Mononuclear cell (primary cell): ENCODE measurements around the gene SEMA4B. TPM values are rescaled to one million over a fixed set of nuclear protein-coding genes. Genes with fewer than 3 reads are reported as not detected.
"Not testable (repeated sequence)": the region's sequence is repeated elsewhere in the genome, so short reads cannot be mapped to it uniquely, and the experiment has no call there.

Source experiments
- H3K27me3 ChIP-seq: 2 replicates; pipeline ENCODE4 v1.6.0; 2011; ENCODE audit warnings: low read length, control low read depth; ENCODE audit not compliant: insufficient read depth
- H3K4me1 ChIP-seq: 2 replicates; pipeline ENCODE4 v1.5.1; 2011; ENCODE audit warnings: mild to moderate bottlenecking, low read length, control low read depth; ENCODE audit not compliant: insufficient read depth
- H3K4me3 ChIP-seq: 2 replicates; pipeline ENCODE4 v1.5.1; 2011; ENCODE audit warnings: mild to moderate bottlenecking, low read length, moderate library complexity
- H3K9me3 ChIP-seq: 2 replicates; pipeline ENCODE4 v1.5.1; 2011; ENCODE audit warnings: low read depth, mild to moderate bottlenecking, control low read depth, low read length
- total RNA-seq: library from RNA; depleted of rRNA; stranded (reverse); fragments of >200 nt; gene quantifications from one replicate; pipeline ENCODE4 v1.2.3, GENCODE V29; 2012

SEMA4B gene
- total RNA-seq, 1 donor: 7.9 TPM

- H3K9me3 ChIP-seq: no peaks in the 10 kb centered on the region
- no peak overlapping the region for H3K4me3 ChIP-seq
- no peaks in the 10 kb centered on the region for H3K27me3 ChIP-seq
Measured at GRCh38 chr15:90240856-90241255, 39.7 kb downstream of the SEMA4B start.

DNA sequence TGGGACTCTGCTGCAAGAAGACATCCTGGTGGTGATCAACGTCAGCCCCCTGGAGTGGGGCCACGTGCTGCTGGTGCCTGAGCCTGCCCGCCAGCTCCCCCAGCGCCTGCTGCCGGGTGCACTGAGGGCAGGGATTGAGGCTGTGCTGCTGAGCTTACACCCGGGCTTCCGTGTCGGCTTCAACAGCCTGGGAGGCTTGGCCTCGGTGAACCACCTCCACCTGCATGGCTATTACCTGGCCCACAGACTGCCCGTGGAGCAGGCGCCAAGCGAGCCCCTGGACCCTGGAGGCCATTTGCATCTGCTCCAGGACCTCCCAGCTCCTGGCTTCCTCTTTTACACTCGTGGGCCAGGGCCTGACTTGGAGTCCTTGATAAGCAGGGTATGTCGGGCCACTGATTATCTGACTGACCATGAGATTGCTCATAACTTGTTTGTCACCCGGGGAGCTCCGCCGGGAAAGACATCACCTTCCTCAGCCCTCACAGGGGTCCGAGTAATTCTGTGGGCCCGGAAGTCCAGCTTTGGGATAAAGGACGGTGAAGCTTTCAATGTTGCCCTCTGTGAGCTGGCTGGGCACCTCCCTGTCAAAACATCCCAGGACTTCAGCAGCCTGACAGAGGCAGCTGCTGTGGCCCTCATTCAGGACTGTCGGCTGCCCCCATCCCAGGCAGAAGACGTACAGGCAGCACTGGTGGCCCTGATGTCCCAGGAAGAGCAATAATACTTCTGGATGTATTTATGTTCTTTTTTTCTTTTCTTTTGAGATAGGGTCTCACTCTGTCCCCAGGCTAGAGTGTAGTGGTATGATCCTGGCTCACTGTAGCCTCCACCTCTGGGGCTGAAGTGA is 40.4 kb downstream of the SEMA4B start:
- Histone ChIP-seq H3K27me3 (no peaks in the 10 kb centered on the region), H3K4me1 (no peaks in the 10 kb centered on the region), H3K9me3 (no peaks in the 10 kb centered on the region), H3K4me3 (no peak overlapping the region)

More at GRCh38 chr15:90240856-90241255, 39.7 kb downstream of the SEMA4B start:
- no peaks in the 10 kb centered on the region for H3K4me1 ChIP-seq

DNA sequence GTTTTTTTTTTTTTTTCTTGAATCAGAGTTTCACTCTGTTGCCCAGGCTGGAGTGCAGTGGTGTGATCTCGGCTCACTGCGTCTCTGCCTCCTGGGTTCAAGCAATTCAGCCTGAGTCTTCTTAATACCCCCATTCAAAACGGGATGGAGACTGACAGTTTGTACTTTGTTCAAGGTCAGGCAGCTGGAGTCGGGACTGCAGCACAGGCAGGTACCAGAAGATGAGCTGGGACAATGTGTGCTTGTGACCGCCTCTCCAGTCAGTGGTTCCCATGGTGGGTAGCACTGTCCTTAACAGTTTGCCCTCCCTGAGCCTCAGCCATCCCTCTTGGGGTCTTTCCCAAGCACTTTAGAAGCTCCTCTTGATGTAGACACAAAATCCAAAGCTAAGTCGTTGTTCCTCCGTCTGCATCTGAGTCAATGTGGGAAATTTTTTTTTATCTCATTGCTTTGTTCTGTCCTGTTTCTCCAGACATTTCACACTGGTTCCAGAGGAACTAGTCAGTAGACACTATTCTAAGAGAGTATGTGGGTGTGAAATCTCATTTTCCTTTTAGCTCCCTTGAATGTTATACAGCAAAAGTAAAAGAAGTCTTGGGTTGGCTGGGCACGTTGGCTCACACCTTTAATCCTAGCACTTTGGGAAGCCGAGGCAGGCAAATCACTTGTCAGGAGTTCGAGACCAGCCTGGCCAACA is 43.0 kb downstream of the SEMA4B start:
- H3K9me3 ChIP-seq: no peaks in the 10 kb centered on the region
- no peak overlapping the region for H3K4me3 ChIP-seq
- no peaks in the 10 kb centered on the region for H3K27me3 ChIP-seq
- peaks cover 3% of the 10 kb centered on the region for H3K4me1 ChIP-seq

GRCh38 chr15:90248789-90249202 is 47.7 kb downstream of the SEMA4B start:
- H3K4me3 ChIP-seq: no peak overlapping the region
- peaks cover 14% of the 10 kb centered on the region for H3K4me1 ChIP-seq

DNA sequence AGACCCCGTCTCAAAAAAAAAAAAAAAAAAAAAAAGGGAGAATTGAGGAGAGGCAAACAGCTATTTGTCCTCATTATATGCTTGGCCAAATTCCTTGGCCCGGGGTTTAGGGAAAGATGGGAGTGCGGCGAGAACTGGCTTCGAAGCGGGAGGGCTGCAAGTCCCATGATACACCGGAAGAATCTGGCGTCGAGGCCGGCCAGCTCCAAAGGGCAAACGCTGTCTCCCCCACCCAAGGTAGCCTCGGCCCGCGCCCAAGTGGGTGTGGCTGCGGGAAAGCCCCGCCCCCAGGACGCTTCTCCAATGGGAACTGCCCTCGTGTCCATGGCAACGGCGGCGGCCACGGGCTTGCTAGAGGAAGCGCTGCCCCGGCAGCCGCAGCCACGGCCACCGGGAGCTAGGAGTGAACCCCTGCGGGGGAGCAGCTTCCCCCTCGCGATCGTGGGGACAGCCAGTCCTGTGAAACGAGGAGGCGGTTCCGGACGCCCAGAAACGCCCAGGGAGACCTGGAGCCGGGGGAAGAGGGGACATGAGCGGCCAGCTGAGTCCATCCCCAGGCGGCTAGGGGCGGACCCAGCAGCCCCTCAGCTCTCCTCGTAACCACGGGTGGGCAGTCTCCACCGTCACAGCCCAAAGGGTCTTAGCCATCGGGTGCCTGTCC is 48.2 kb downstream of the SEMA4B start, which contains the start of gene TTLL13:
Gene TTLL13, plus strand, starts transcription at position 354 of the 661 bp plus-strand sequence. CDS start 1,075 bp downstream, outside the sequence.
- Histone ChIP-seq H3K27me3 (no peaks in the 10 kb centered on the region), H3K9me3 (no peaks in the 10 kb centered on the region), H3K4me3 (peak within 1 kb of the TSS; percentile 15), H3K4me1 (peaks cover 14% of the 10 kb centered on the region)

More at GRCh38 chr15:90248789-90249202, 47.7 kb downstream of the SEMA4B start:
- H3K9me3 ChIP-seq: no peaks in the 10 kb centered on the region
- H3K27me3 ChIP-seq: no peaks in the 10 kb centered on the region

DNA sequence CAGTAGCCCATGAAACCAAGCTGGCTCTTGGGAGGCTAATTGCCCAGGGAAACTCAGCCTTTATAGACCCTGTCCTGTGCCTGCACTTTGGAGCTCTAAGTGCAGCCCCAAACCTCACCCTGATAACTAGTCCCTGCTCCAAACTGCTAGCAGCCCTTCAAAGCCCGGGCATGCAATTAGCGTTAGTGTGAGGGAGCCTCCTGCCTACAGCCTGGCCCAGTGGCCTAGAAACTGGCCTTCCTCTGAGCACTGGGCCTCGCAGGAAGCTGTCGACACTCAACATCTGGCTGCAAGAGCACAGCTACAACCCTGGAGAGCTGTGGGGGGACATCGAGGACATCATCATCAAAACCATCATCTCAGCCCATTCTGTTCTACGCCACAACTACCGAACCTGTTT is 56.6 kb downstream of the SEMA4B start:
- H3K4me1 ChIP-seq: no peaks in the 10 kb centered on the region
- H3K27me3 ChIP-seq: no peaks in the 10 kb centered on the region
- no peaks in the 10 kb centered on the region for H3K9me3 ChIP-seq
- H3K4me3 ChIP-seq: no peak overlapping the region

- Histone ChIP-seq H3K4me1 (peaks cover 5% of the 10 kb centered on the region), H3K4me3 (no peak overlapping the region), H3K27me3 (no peaks in the 10 kb centered on the region), H3K9me3 (no peaks in the 10 kb centered on the region)
Measured at GRCh38 chr15:90259524-90259923, 58.4 kb downstream of the SEMA4B start.

- peaks cover 12% of the 10 kb centered on the region for H3K4me1 ChIP-seq
Measured at GRCh38 chr15:90260731-90261130, 59.6 kb downstream of the SEMA4B start.

DNA sequence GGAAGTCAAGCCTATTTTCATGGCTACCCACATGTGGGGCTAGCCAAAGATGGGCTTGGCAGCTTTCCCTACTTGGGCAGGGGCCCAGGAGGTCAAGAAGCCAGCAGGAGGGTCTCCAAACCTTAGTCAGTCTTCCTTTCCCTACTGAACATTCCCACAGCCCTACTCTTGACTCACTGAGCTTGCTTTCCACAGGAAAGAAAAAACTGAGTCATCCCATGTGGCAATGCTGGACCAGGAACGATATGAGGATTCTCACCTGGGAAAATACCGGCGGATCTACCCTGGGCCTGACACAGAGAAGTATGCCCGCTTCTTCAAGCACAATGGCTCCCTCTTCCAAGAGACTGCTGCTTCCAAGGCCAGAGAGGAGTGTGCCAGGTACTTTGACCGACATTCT is 60.7 kb downstream of the SEMA4B start:
- no peak overlapping the region for H3K4me3 ChIP-seq
- H3K9me3 ChIP-seq: no peaks in the 10 kb centered on the region
- no peaks in the 10 kb centered on the region for H3K27me3 ChIP-seq
- peaks cover 20% of the 10 kb centered on the region for H3K4me1 ChIP-seq

More at GRCh38 chr15:90260731-90261130, 59.6 kb downstream of the SEMA4B start:
- H3K4me3 ChIP-seq, H3K9me3 ChIP-seq, H3K27me3 ChIP-seq: not testable (repeated sequence)

- peaks cover 26% of the 10 kb centered on the region for H3K4me1 ChIP-seq
- no peaks in the 10 kb centered on the region for H3K9me3 ChIP-seq
- no peaks in the 10 kb centered on the region for H3K27me3 ChIP-seq
- no peak overlapping the region for H3K4me3 ChIP-seq
Measured at GRCh38 chr15:90262426-90262825, 61.3 kb downstream of the SEMA4B start.

DNA sequence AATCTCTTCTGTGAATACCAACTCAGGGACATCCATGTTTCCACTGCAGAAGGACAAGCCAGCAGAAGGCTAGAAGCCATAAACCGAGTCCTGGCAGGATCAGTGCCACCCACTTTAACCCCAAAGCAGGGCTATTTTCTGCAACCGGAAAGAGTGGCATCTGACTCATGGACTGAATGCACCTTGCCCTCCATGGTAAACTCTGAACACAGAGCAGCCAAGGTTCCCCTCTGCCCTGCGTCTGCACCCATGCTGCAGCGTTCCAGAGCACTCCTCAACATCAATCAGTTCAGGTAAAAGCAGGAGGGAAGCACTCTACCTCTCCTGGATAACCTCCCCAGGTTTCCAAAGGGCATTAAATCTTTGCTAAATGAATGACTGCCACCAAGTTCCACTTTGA is 63.5 kb downstream of the SEMA4B start:
- H3K27me3 ChIP-seq: no peaks in the 10 kb centered on the region
- H3K4me1 ChIP-seq: peaks cover 42% of the 10 kb centered on the region
- H3K4me3 ChIP-seq: peak overlapping the region; percentile 71
- no peaks in the 10 kb centered on the region for H3K9me3 ChIP-seq

- Histone ChIP-seq H3K4me3 (peak within 1 kb of the TSS; percentile 71), H3K9me3 (no peaks in the 10 kb centered on the region), H3K4me1 (peaks cover 42% of the 10 kb centered on the region), H3K27me3 (no peaks in the 10 kb centered on the region)
Measured at GRCh38 chr15:90265271-90266060, 64.3 kb downstream of the SEMA4B start, which contains the start of gene NGRN. Gene NGRN, plus strand, starts transcription at chr15:90265672. Its CDS starts 41 bp downstream, at chr15:90265713.

GRCh38 chr15:90266061-90266431 is 64.9 kb downstream of the SEMA4B start:
- H3K27me3 ChIP-seq: no peaks in the 10 kb centered on the region
- peaks cover 42% of the 10 kb centered on the region for H3K4me1 ChIP-seq
- H3K4me3 ChIP-seq: peak overlapping the region; percentile 71
- no peaks in the 10 kb centered on the region for H3K9me3 ChIP-seq

DNA sequence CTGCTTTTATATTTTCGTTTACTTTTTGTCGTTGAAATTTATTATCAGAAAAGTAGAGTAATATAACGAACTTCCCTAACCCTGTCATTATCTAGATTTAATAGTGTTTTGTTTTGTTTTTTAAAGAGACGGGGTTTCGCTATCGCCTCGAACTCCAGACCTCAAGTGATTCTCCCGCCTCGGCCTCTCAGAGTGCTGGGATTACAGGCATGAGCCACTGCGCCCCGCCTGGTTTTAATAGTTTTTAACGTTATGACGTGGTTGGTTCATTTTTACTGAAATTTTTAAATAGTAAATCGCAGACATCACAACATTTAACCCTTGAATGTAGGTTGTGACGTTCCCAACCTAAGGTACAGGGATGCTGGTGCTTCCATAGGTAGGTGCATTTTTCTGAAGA is 65.4 kb downstream of the SEMA4B start:
- no peaks in the 10 kb centered on the region for H3K27me3 ChIP-seq
- H3K9me3 ChIP-seq: no peaks in the 10 kb centered on the region
- peaks cover 42% of the 10 kb centered on the region for H3K4me1 ChIP-seq
- peak overlapping the region; percentile 71 for H3K4me3 ChIP-seq
